ENCODE data around the gene CFDP1.

Gene CFDP1

DNA sequence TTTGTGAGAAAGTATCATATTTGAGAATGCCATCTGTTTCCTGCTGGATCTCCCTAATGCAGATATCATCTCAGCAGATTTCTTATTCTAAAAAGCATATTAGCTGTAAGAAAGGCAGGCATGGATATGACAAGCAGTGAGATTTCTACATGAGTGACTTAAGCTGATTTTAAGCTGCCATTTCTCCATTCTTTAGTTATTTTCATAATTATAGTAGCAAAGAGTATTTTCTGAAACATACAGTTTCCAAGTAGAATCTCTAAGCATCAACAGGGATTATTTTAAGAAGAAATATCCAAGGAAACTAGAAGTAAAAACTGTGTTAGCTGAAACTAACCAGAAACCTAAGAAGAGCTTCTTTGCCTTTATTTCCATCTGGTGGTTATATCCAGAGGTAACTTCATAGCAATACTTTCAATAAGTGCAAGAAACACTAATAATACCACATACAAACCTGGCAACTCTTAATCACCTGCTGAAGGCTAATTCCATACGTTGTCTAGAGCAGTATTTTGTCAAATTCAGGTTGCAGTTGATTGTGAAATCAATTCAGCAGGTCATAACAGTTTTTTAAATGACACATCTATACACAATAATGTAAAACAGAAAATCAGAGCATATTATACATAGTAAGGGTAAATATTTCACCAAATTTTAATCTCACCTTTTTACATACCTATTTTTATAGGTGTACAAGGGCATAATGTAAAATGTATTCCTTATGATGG lies 42.2 kb downstream of the CFDP1 start:
- TF ChIP-seq, protein P1, sequence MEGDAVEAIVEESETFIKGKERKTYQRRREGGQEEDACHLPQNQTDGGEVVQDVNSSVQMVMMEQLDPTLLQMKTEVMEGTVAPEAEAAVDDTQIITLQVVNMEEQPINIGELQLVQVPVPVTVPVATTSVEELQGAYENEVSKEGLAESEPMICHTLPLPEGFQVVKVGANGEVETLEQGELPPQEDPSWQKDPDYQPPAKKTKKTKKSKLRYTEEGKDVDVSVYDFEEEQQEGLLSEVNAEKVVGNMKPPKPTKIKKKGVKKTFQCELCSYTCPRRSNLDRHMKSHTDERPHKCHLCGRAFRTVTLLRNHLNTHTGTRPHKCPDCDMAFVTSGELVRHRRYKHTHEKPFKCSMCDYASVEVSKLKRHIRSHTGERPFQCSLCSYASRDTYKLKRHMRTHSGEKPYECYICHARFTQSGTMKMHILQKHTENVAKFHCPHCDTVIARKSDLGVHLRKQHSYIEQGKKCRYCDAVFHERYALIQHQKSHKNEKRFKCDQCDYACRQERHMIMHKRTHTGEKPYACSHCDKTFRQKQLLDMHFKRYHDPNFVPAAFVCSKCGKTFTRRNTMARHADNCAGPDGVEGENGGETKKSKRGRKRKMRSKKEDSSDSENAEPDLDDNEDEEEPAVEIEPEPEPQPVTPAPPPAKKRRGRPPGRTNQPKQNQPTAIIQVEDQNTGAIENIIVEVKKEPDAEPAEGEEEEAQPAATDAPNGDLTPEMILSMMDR (conservative IDR thresholded peaks at IDR 0.05; ENCODE audit: control insufficient read depth, insufficient read depth, low read depth, low read length) = no peak
- no peak overlapping the region for H3K4me3 ChIP-seq (ENCODE audit: control insufficient read depth, low read depth, low read length)
- no peak for DNase-seq (ENCODE audit: low read depth)

DNA sequence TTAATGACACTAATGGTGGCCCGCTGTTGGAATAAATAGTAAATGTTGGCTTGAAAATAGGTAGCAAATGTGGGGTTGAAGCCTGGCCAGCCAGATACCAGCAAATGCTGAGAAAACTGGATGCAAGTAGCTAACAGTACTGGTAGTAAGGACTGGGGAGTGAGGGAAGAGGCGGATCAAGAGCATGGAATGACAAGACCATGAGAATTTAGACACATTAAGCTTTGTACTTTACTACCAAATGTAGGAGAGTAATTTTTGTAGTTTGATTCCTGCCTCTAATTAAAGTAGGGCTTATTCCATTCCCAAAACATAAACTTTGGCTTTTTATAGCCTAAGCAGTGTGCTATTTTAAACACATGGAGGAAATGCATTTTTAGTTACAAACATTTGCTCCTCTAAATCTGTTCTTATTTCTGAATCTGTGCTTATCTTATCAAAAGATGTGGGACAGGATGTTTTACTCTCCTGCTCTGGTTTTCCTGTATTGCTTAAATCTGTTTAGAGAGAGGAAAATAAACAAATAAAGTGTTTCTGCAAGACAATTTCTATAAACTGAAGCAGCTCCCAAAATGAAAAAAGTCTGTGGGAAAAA lies 44.1 kb downstream of the CFDP1 start:
- TF ChIP-seq, protein P1 (conservative IDR thresholded peaks at IDR 0.05; ENCODE audit: control insufficient read depth, insufficient read depth, low read depth, low read length) = no peak

DNA sequence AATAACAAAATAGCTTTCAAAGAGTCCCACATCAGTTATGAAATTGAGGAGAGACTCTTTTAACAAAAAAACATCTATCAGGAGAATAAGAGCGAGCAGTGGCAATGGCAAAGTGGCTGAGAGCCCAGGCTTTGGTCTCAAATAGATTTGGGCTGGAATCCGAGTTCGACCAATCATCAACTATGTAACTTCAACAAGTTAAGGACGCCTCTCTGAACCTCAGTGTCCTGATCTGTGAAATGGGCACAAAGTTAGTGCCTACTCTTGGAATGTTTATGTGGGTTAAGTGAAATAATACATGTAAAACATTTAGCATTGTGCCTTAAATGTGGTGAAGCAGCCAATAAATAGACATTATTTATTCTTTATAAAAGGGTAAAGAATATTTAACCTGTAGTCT lies 45.4 kb downstream of the CFDP1 start:
- TF ChIP-seq, protein P1 (conservative IDR thresholded peaks at IDR 0.05; ENCODE audit: control insufficient read depth, insufficient read depth, low read depth, low read length) = no peak
- no peak overlapping the region for H3K4me3 ChIP-seq (ENCODE audit: control insufficient read depth, low read depth, low read length)
- DNase-seq (ENCODE audit: low read depth) = no peak

More for the DNA sequence above, 44.1 kb downstream of the CFDP1 start:
- H3K4me3 ChIP-seq (ENCODE audit: control insufficient read depth, low read depth, low read length) = no peak overlapping the region
- DNase-seq (ENCODE audit: low read depth) = no peak

DNA sequence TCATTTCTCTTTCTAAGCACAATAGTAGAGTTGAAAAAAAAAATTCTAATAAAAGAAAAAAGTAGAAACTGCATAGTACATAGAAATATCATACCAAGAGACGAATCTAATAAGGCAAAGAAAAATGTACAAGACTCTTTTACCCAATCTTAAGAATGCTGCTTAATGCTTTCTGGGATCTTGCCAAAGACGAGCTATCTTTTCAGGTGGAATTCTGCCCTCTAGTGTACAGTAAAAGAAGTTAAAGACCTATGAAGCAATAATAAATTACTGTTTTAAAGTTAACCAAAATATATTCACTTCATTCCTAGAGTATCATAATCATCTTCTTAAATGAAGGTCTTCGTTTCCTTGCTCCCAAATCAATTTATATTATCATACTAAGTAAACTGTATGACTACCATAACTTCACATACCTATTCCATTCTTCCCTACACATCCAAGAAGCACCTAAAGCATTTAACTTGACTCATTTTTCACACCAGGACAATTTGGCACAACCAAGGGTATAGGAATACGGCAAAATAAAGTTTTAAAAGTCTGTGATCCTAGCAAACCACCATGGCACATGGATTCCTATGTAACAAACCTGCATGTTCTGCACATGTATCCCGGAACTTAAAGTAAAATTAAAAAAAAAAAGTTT lies 47.7 kb downstream of the CFDP1 start:
- peak; percentile 91 for DNase-seq (ENCODE audit: low read depth)
- TF ChIP-seq, protein P1 (conservative IDR thresholded peaks at IDR 0.05; ENCODE audit: control insufficient read depth, insufficient read depth, low read depth, low read length) = peak; percentile 58
- H3K4me3 ChIP-seq (ENCODE audit: control insufficient read depth, low read depth, low read length) = no peak overlapping the region

DNA sequence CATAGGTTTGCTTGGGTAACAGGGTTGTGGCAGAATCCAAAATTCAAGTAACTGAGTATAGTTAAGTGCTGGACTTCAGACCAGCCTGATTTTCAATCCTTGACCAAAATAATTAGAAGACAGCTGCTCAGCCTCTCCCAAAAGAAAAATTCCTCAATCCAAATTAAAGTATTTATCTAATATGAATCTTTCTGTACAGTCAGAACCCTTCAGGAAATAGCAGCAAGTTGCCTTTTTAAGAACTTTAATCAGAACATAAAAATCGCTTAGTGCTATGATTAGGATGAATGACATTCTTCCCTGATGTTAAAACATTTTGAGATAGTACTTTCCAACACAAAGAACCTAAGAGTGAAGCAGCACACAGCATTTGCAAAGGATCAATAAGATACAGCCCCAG lies 50.2 kb downstream of the CFDP1 start:
- TF ChIP-seq, protein P1 (conservative IDR thresholded peaks at IDR 0.05; ENCODE audit: control insufficient read depth, insufficient read depth, low read depth, low read length) = no peak
- DNase-seq (ENCODE audit: low read depth) = no peak
- H3K4me3 ChIP-seq (ENCODE audit: control insufficient read depth, low read depth, low read length) = no peak overlapping the region

DNA sequence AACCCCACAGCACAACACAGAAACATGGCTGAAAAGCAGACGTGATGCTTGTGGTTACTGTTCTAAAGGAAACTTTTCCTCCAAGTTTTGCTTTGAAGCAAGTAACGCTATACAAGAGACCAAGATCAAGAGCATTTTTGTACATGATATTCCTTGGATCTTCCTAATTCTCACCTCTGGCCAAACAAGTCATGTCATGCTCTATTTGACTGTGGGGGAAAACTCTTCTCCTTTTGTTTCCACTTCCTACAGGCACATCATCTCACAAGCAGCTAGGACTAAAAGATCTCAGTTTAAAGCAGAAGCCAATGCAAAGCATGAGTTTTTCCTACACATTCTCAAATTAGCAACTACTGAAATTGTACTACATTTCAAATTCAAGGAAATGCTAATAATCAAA lies 50.7 kb downstream of the CFDP1 start:
- H3K4me3 ChIP-seq (ENCODE audit: control insufficient read depth, low read depth, low read length) = no peak overlapping the region
- no peak for DNase-seq (ENCODE audit: low read depth)
- TF ChIP-seq, protein P1 (conservative IDR thresholded peaks at IDR 0.05; ENCODE audit: control insufficient read depth, insufficient read depth, low read depth, low read length) = no peak
